Kidney epithelial cell (primary cell): ENCODE measurements around the gene DLX2. TPM values are rescaled to one million over a fixed set of nuclear protein-coding genes. Genes with fewer than 3 reads are reported as not detected.
"Not testable (repeated sequence)": the region's sequence is repeated elsewhere in the genome, so short reads cannot be mapped to it uniquely, and the experiment has no call there.

Experiments used
- DNase-seq: peaks from one replicate; pipeline ENCODE4 v3.0.0-alpha.2; 2010; ENCODE audit warnings: low read depth
- H3K27me3 ChIP-seq: 2 replicates; pipeline ENCODE4 v1.6.0; 2011; ENCODE audit warnings: low read length; ENCODE audit not compliant: control insufficient read depth, insufficient read depth
- H3K36me3 ChIP-seq: 2 replicates; pipeline ENCODE4 v1.5.1; 2011; ENCODE audit warnings: low read length; ENCODE audit not compliant: control insufficient read depth, insufficient read depth
- H3K4me3 ChIP-seq: 2 replicates; pipeline ENCODE4 v1.5.1; 2011; ENCODE audit warnings: low read depth, mild to moderate bottlenecking, control low read depth, low read length
- CTCF ChIP-seq: IDR thresholded peaks from 2 replicates; pipeline ENCODE4 v1.5.1; 2011; ENCODE audit warnings: mild to moderate bottlenecking, moderate library complexity, low read length, control low read depth, inconsistent platforms; ENCODE audit not compliant: insufficient read depth, poor library complexity, severe bottlenecking
- total RNA-seq: library from RNA; depleted of rRNA; stranded (reverse); fragments of >200 nt; gene quantifications from 2 replicates; pipeline ENCODE4 v1.2.3, GENCODE V29; 2015

Gene DLX2
- total RNA-seq, 1 donor from 2014 or later = 0.08 TPM

DNA sequence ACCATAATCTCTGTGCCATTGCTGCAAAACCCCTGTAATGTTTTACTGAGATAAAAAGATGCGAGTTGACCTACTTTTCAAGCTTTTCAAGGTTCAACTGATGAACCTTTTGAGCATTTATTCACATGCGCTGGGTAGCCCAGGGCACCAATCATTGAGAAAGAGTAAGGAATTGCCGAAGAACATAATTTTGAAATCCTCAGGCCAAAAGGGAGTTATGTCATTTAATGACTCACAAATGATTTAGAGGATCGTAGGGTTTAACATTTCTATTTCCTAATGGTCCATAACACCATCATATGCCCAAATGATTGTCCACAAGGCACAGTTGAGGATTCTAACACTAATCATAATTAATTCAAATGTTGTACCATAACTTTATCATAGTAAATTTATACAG lies 37.6 kb downstream of the DLX2 start:
- no peak for DNase-seq
- H3K4me3 ChIP-seq = no peak overlapping the region
- TF ChIP-seq CTCF = no peak
- no peaks in the 10 kb centered on the region for H3K36me3 ChIP-seq
- no peaks in the 10 kb centered on the region for H3K27me3 ChIP-seq

- Histone ChIP-seq H3K27me3 (no peaks in the 10 kb centered on the region), H3K4me3 (no peak overlapping the region), H3K36me3 (no peaks in the 10 kb centered on the region)
- no peak for DNase-seq
- TF ChIP-seq CTCF = no peak
These were observed 39.3 kb downstream of the DLX2 start for GRCh38 chr2:172063446-172063845.

DNA sequence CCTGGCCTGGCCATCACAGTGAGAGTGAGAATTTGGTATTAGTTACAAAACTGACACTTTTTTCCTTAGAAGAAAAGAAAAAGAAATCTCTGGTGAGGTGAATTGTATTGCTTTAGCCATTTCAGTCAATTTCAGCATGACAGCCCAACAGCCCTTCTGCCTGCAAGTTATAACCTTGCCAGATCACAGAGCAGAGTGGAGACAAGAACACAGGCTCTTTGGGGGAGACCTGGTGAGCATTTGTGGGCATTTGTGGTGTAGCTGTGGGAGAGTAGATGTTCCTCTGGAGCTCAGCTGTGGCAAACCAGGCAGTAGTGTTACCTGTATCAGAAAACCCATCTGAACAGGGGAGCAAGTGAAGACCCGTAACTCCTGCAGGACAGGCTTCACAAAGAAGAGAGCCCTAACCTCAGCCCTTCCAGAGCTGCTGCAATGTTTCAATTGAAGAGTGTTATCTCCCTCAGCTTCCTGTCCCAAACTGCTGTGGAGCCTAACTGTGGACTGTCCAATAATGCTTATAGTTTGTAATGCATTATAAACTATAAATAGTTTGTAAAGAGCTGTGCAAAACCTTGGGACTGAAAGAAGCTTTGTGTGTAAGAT lies 40.2 kb downstream of the DLX2 start:
- no peak for TF ChIP-seq CTCF
- DNase-seq = no peak

DNA sequence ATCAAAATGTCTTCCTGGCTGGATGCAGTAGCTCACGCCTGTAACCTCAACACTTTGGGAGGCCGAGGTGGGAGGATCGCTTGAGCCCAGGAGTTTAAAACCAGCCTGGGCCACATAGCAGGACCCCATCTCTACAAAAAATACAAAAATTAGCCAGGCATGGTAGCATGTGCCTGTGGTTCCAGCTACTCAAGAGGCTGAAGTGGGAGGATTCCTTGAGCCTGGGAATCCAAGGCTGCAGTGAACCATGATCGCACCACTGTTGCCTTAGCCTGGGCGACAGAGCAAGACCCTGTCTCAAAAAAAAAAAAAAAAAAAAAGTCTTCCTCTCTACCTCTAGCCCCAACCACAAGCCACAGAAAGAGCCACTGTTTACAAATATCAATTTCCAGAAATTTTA lies 42.6 kb downstream of the DLX2 start:
- not testable (repeated sequence) for H3K27me3 ChIP-seq, H3K4me3 ChIP-seq, H3K36me3 ChIP-seq, DNase-seq

More for the DNA sequence above, 40.2 kb downstream of the DLX2 start:
- Histone ChIP-seq H3K4me3 (no peak overlapping the region), H3K27me3 (no peaks in the 10 kb centered on the region), H3K36me3 (no peaks in the 10 kb centered on the region)

- no peaks in the 10 kb centered on the region for H3K27me3 ChIP-seq
- no peaks in the 10 kb centered on the region for H3K36me3 ChIP-seq
- no peak for DNase-seq
- no peak for TF ChIP-seq CTCF
- H3K4me3 ChIP-seq = no peak overlapping the region
These were observed 44.0 kb downstream of the DLX2 start for GRCh38 chr2:172058660-172059059.

DNA sequence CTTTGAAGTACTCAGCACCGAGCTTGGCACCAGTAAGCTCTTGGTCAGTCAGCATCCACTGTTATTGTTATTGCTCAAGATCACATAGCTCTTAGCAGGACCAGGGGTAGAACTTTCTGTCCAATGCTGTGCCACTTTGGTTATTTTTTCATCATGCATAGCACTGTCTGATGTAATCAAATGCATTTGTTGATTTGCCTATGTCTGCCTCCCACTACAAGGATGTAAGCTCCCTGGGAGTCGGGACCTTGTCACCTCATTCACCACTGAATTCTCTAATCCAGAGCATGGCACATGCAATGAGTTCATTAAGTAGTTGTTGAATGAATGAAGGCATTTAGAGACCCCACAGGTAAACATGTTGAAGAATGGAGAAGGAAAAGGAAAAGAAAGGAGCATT lies 46.4 kb downstream of the DLX2 start:
- no peak for DNase-seq
- H3K27me3 ChIP-seq = no peaks in the 10 kb centered on the region
- no peaks in the 10 kb centered on the region for H3K36me3 ChIP-seq
- no peak for TF ChIP-seq CTCF
- no peak overlapping the region for H3K4me3 ChIP-seq
